SHP77 (cell line): Measurements from ENCODE around the gene FBXO15.

Source experiments
- DNase-seq, 2 experiments: peaks; one replicate each; lab custom pipeline; 2025; lab: John Stamatoyannopoulos, UW

FBXO15 gene

GRCh38 chr18:74114116-74114515 is 33.5 kb downstream of the FBXO15 start:
- DNase-seq: no peak

- no peak for DNase-seq
These were observed 33.9 kb downstream of the FBXO15 start for GRCh38 chr18:74113711-74114110.

GRCh38 chr18:74110976-74111375 is 36.7 kb downstream of the FBXO15 start:
- no peak for DNase-seq

- DNase-seq: no peak
These were observed 37.5 kb downstream of the FBXO15 start for GRCh38 chr18:74110149-74110548.

- no peak for DNase-seq
These were observed 39.2 kb downstream of the FBXO15 start for GRCh38 chr18:74108460-74108859.

- DNase-seq: no peak
These were observed 49.8 kb downstream of the FBXO15 start for GRCh38 chr18:74097803-74098202.

GRCh38 chr18:74092922-74093321 is 54.7 kb downstream of the FBXO15 start:
- DNase-seq: no peak

- peak in 1 of 2 experiments; percentile 62 for DNase-seq
These were observed 63.3 kb downstream of the FBXO15 start for GRCh38 chr18:74084184-74084855.

- DNase-seq: no peak
These were observed 64.1 kb downstream of the FBXO15 start for GRCh38 chr18:74083557-74083952.

- DNase-seq: peak; percentile 29 to 60
These were observed 64.7 kb downstream of the FBXO15 start for GRCh38 chr18:74082742-74083556.

- DNase-seq: peak; percentile 73 to 89
These were observed 65.5 kb downstream of the FBXO15 start for GRCh38 chr18:74081966-74082741.

- no peak for DNase-seq
These were observed 69.4 kb downstream of the FBXO15 start for GRCh38 chr18:74078257-74078656.

GRCh38 chr18:74074668-74075564 is 72.7 kb downstream of the FBXO15 start:
- DNase-seq: no peak

- no peak for DNase-seq
These were observed 73.5 kb downstream of the FBXO15 start for GRCh38 chr18:74073957-74074667.

- DNase-seq: no peak
These were observed 78.2 kb downstream of the FBXO15 start for GRCh38 chr18:74069178-74070050.

GRCh38 chr18:74068296-74068695 is 79.3 kb downstream of the FBXO15 start:
- no peak for DNase-seq

- DNase-seq: no peak
These were observed 81.6 kb downstream of the FBXO15 start for GRCh38 chr18:74066018-74066417.

- no peak for DNase-seq
These were observed 82.3 kb downstream of the FBXO15 start for GRCh38 chr18:74065366-74065765.

- DNase-seq: peak; percentile 65 to 71
These were observed 83.1 kb downstream of the FBXO15 start for GRCh38 chr18:74064510-74064909.

- peak in 1 of 2 experiments; percentile 26 for DNase-seq
These were observed 84.1 kb downstream of the FBXO15 start for GRCh38 chr18:74063557-74063956.
